Activated B cell treated with CpG ODN at 0.5 μM for 24 hours (primary cell): ENCODE data around the gene RPL28. TPM values are rescaled to one million over a fixed set of nuclear protein-coding genes. Genes with fewer than 3 reads are reported as not detected.
A peak's percentile ranks its signal among the peaks of the same experiment; 100 is the strongest.

ENCODE experiments used
- ATAC-seq: fragments of 200-7000 bp; cut with Tn5 transposase; one replicate; pipeline ENCODE4 v1.10.0; 2021; ENCODE audit warnings: low read depth, mild to moderate bottlenecking, moderate library complexity
- CTCF ChIA-PET: fragments of 350-600 bp; sonication (Branson Sonifier 250); formaldehyde crosslinking; loops from one replicate; lab custom pipeline; 2021; ENCODE audit warnings: antibody characterized with exemption; lab: Charles Lee
- POLR2A ChIA-PET: fragments of 350-600 bp; sonication (Branson Sonifier 250); formaldehyde crosslinking; loops from one replicate; lab custom pipeline; 2021; ENCODE audit warnings: antibody characterized with exemption; lab: Charles Lee
- DNase-seq: peaks from one replicate; pipeline ENCODE4 v3.0.0; 2022
- H3K27ac Mint-ChIP-seq: one replicate; pipeline ENCODE4 v1.8.0; 2020; ENCODE audit warnings: mixed read lengths
- H3K27me3 Mint-ChIP-seq: one replicate; pipeline ENCODE4 v1.8.0; 2021; ENCODE audit warnings: mixed read lengths
- H3K36me3 Mint-ChIP-seq: one replicate; pipeline ENCODE4 v1.8.0; 2021; ENCODE audit warnings: low read depth, mixed read lengths
- H3K4me1 Mint-ChIP-seq: one replicate; pipeline ENCODE4 v1.8.0; 2021; ENCODE audit warnings: mixed read lengths
- H3K4me3 Mint-ChIP-seq: one replicate; pipeline ENCODE4 v1.8.0; 2020; ENCODE audit warnings: mild to moderate bottlenecking, mixed read lengths
- H3K9me3 Mint-ChIP-seq: one replicate; pipeline ENCODE4 v1.8.0; 2020; ENCODE audit warnings: mixed read lengths
- intact Hi-C: fragments of 100-400 bp; cut with micrococcal nuclease; formaldehyde crosslinking; loops from one replicate; pipeline ENCODE4 v1.15.1; 2024
- total RNA-seq: library from RNA; stranded (reverse); gene quantifications from 2 replicates; pipeline ENCODE4 v1.2.3, GENCODE V29; 2022
- TF ChIP-seq, protein P1 (sequence below): fragments of 200-600 bp; IDR thresholded peaks from one replicate; pipeline ENCODE4 v1.8.0; 2022; ENCODE audit warnings: antibody characterized with exemption, mild to moderate bottlenecking

The RPL28 gene
- total RNA-seq, 1 donor from 2014 or later: 3,790 TPM

DNA sequence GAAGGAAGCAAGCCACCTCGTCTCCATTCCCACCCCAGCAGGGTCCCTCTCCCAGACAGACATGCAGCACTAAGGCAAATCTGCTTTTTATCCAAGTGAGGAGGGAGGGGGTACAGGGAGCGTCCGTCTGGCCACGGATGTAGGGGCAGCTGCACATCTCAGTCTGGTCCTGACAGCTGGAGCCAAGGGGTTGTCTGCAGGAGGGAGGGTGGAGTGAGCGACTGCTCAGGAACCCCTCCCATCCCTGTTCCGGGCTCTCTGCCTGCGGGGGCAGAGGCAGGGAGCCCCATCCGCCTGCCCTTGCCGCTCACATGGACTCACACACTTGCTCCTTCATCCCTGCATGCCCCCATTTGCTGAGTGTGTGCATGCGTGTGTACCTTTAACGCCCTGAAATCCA lies 6.6 kb upstream of the RPL28 start:
- H3K36me3 Mint-ChIP-seq: no peaks in the 10 kb centered on the region
- TF ChIP-seq, protein P1, sequence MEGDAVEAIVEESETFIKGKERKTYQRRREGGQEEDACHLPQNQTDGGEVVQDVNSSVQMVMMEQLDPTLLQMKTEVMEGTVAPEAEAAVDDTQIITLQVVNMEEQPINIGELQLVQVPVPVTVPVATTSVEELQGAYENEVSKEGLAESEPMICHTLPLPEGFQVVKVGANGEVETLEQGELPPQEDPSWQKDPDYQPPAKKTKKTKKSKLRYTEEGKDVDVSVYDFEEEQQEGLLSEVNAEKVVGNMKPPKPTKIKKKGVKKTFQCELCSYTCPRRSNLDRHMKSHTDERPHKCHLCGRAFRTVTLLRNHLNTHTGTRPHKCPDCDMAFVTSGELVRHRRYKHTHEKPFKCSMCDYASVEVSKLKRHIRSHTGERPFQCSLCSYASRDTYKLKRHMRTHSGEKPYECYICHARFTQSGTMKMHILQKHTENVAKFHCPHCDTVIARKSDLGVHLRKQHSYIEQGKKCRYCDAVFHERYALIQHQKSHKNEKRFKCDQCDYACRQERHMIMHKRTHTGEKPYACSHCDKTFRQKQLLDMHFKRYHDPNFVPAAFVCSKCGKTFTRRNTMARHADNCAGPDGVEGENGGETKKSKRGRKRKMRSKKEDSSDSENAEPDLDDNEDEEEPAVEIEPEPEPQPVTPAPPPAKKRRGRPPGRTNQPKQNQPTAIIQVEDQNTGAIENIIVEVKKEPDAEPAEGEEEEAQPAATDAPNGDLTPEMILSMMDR: no peak
- H3K4me1 Mint-ChIP-seq: peaks cover 10% of the 10 kb centered on the region
- intact Hi-C loops: no loop called here
- DNase-seq (no peak), ATAC-seq (no peak)
- CTCF ChIA-PET: no interaction called here
- POLR2A ChIA-PET: no interaction called here
- peaks cover 12% of the 10 kb centered on the region for H3K27me3 Mint-ChIP-seq
- H3K9me3 Mint-ChIP-seq: no peaks in the 10 kb centered on the region
- no peak overlapping the region for H3K27ac Mint-ChIP-seq
- no peak overlapping the region for H3K4me3 Mint-ChIP-seq

GRCh38 chr19:55382013-55382412 lies 3.7 kb upstream of the RPL28 start:
- intact Hi-C loops: no loop called here
- Mint-ChIP-seq H3K27ac (no peak overlapping the region), H3K27me3 (no peaks in the 10 kb centered on the region), H3K4me3 (peak overlapping the region; percentile 1), H3K36me3 (peaks cover 14% of the 10 kb centered on the region), H3K4me1 (peaks cover 35% of the 10 kb centered on the region), H3K9me3 (no peaks in the 10 kb centered on the region)
- ChIA-PET CTCF (no interaction called here), POLR2A (interaction anchor here (2.9 kb wide), 1 partner anchor 13 kb away, joined by 9 read pairs; no protein-coding TSS in a partner anchor)
- no peak for DNase-seq
- TF ChIP-seq, protein P1: no peak
- ATAC-seq: no peak

- Mint-ChIP-seq H3K9me3 (no peaks in the 10 kb centered on the region), H3K27me3 (no peaks in the 10 kb centered on the region), H3K36me3 (peaks cover 20% of the 10 kb centered on the region), H3K4me3 (peak overlapping the region; percentile 80), H3K4me1 (peaks cover 41% of the 10 kb centered on the region), H3K27ac (no peak overlapping the region)
- ChIA-PET CTCF (interaction anchor here (1.3 to 3.1 kb wide), 2 partner anchors 103 to 121 kb away, joined by 4 to 18 read pairs; partner anchors contain the start of gene HSPBP1), POLR2A (interaction anchor here (0.7 to 11.3 kb wide), 5 partner anchors 14 to 242 kb away, joined by 3 to 215 read pairs (median 28); partner anchors contain the start of genes KMT5C and UBE2S)
- no peak for ATAC-seq
- intact Hi-C loops: no loop called here
- TF ChIP-seq, protein P1: no peak
- DNase-seq: no peak
These were observed 3.1 kb upstream of the RPL28 start for GRCh38 chr19:55382522-55383054.

DNA sequence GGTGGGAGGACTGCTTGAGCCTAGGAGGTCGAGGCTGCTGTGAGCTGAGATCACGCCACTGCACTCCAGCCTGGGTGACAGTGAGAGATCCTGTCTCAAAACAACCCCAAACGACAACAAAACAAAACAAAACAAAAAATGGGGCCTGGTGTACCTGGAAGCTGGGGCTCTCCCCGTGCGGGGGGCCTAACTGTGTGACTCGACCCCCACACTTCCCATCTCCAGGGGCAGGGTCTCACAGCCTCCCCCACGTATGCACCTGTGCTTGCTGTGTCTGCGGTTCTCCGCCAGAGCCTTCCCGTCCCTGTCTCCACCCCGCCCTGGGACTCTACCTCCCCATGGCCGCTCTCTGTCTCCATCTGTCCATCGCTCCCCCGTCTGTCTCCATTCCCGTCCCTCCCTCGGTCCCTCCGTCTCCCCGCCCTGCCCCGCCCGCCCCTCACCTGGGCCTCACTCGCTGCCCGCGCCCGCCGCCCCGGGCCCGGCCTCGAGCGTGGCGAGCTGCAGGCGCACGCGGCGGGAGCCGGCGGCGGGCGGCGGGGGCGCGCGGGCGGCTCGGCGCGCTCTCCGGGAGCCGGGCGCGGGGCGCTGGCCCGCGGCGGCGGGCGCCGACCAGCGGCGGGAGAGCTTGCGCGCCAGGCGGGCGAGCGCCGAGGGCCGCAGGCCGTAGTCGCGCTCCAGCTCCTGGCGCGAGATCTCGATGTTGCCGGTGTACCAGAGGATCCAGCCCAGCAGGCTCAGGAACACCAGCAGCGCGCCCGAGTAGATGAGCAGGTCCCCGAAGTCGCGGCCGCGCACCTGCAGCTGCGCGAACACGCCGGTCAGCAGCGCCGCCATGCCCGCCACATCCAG lies 2.2 kb upstream of the RPL28 start:
- H3K27me3 Mint-ChIP-seq: no peaks in the 10 kb centered on the region
- peaks cover 50% of the 10 kb centered on the region for H3K4me1 Mint-ChIP-seq
- peak; percentile 3 for ATAC-seq

More for the DNA sequence above, 2.2 kb upstream of the RPL28 start:
- no peaks in the 10 kb centered on the region for H3K9me3 Mint-ChIP-seq
- TF ChIP-seq, protein P1: no peak
- peak overlapping the region; percentile 80 for H3K4me3 Mint-ChIP-seq
- intact Hi-C loops: loop anchor here (2.0 kb wide), 1 partner anchor 241 kb away; the partner anchor contains the start of gene ZNF784
- ChIA-PET CTCF (interaction anchor here (0.6 to 3.1 kb wide), 14 partner anchors 24 to 242 kb away, joined by 3 to 18 read pairs (median 4); partner anchors contain the start of genes HSPBP1, KMT5C and UBE2S), POLR2A (interaction anchor here (0.6 to 11.3 kb wide), 16 partner anchors 10 to 429 kb away, joined by 3 to 215 read pairs (median 6); partner anchors contain the start of genes KMT5C, PPP6R1, U2AF2 and UBE2S)
- H3K27ac Mint-ChIP-seq: peak overlapping the region; percentile 68
- no peak for DNase-seq
- peaks cover 29% of the 10 kb centered on the region for H3K36me3 Mint-ChIP-seq
